GM23338 (cell line): ENCODE data around the gene SYNPO2. TPM values are rescaled to one million over a fixed set of nuclear protein-coding genes. Genes with fewer than 3 reads are reported as not detected.

Source experiments
- ATAC-seq: fragments of 200-7000 bp; cut with Tn5 transposase; 3 replicates; pipeline ENCODE4 v1.9.1; 2020
- DNase-seq: peaks from one replicate; pipeline ENCODE4 v3.0.0-alpha.2; 2015; ENCODE audit warnings: low spot score
- H2AFZ ChIP-seq: fragments of 200-600 bp; sonication (generic); 2 replicates; pipeline ENCODE4 v1.8.0; 2016; ENCODE audit warnings: antibody characterized with exemption, mild to moderate bottlenecking, moderate library complexity
- H3F3A ChIP-seq: fragments of 200-600 bp; sonication (generic); replicated peaks from 2 replicates; pipeline ENCODE4 v1.8.0; 2017; ENCODE audit warnings: antibody characterized with exemption, mixed run types, low read depth
- H3K27ac ChIP-seq: fragments of 200-600 bp; sonication (generic); 2 replicates; pipeline ENCODE4 v1.6.1; 2016; ENCODE audit warnings: low read depth
- H3K27me3 ChIP-seq: fragments of 200-600 bp; sonication (generic); 2 replicates; pipeline ENCODE4 v1.8.0; 2016; ENCODE audit warnings: mild to moderate bottlenecking, mixed run types, moderate library complexity; ENCODE audit not compliant: insufficient read depth
- H3K36me3 ChIP-seq: fragments of 200-600 bp; sonication (generic); 2 replicates; pipeline ENCODE4 v1.8.0; 2016; ENCODE audit warnings: mild to moderate bottlenecking; ENCODE audit not compliant: insufficient read depth
- H3K4me1 ChIP-seq: fragments of 200-600 bp; sonication (generic); 2 replicates; pipeline ENCODE4 v1.8.0; 2016; ENCODE audit warnings: mild to moderate bottlenecking, moderate library complexity; ENCODE audit not compliant: insufficient read depth
- H3K4me2 ChIP-seq: fragments of 200-600 bp; sonication (generic); 2 replicates; pipeline ENCODE4 v1.7.1; 2017; ENCODE audit warnings: mixed run types
- H3K4me3 ChIP-seq: fragments of 200-600 bp; sonication (generic); 2 replicates; pipeline ENCODE4 v1.6.1; 2016; ENCODE audit warnings: mixed run types
- H3K79me2 ChIP-seq: fragments of 200-600 bp; sonication (generic); replicated peaks from 2 replicates; pipeline ENCODE4 v1.8.0; 2017; ENCODE audit warnings: mild to moderate bottlenecking; ENCODE audit not compliant: insufficient read depth
- H3K9me2 ChIP-seq: fragments of 200-600 bp; sonication (generic); 2 replicates; pipeline ENCODE4 v1.8.0; 2017; ENCODE audit not compliant: insufficient read depth
- H4K20me1 ChIP-seq: fragments of 200-600 bp; sonication (generic); replicated peaks from 2 replicates; pipeline ENCODE4 v1.8.0; 2017; ENCODE audit warnings: mild to moderate bottlenecking; ENCODE audit not compliant: insufficient read depth
- H3K27ac Mint-ChIP-seq: 2 replicates; pipeline ENCODE4 v1.8.0; 2020; ENCODE audit warnings: inconsistent platforms, mild to moderate bottlenecking, moderate library complexity, mixed read lengths
- H3K27me3 Mint-ChIP-seq: 3 replicates; pipeline ENCODE4 v1.8.0; 2022; ENCODE audit warnings: low read depth, mild to moderate bottlenecking, moderate library complexity, mixed read lengths, inconsistent platforms; ENCODE audit not compliant: insufficient read depth, poor library complexity
- H3K36me3 Mint-ChIP-seq: 3 replicates; pipeline ENCODE4 v1.8.0; 2021; ENCODE audit warnings: low read depth, mild to moderate bottlenecking, inconsistent platforms, moderate library complexity, mixed read lengths
- H3K4me1 Mint-ChIP-seq: 3 replicates; pipeline ENCODE4 v1.8.0; 2020; ENCODE audit warnings: mild to moderate bottlenecking, inconsistent platforms, mixed read lengths
- H3K4me3 Mint-ChIP-seq: 3 replicates; pipeline ENCODE4 v1.8.0; 2021; ENCODE audit warnings: moderate library complexity, mild to moderate bottlenecking, inconsistent platforms, mixed read lengths
- H3K9me3 Mint-ChIP-seq: 3 replicates; pipeline ENCODE4 v1.8.0; 2020; ENCODE audit warnings: moderate library complexity, mild to moderate bottlenecking, inconsistent platforms, mixed read lengths
- CREB1 ChIP-seq: fragments of 250-450 bp; sonication (Bioruptor Pico); IDR thresholded peaks from 2 replicates; pipeline ENCODE4 v1.5.0; 2020; ENCODE audit warnings: low read depth, mild to moderate bottlenecking, moderate library complexity
- EZH2phosphoT487 ChIP-seq: fragments of 200-600 bp; sonication (generic); IDR thresholded peaks from one replicate; pipeline ENCODE4 v1.8.1; 2018; ENCODE audit warnings: antibody characterized with exemption; ENCODE audit not compliant: unreplicated experiment
- JUNB ChIP-seq: IDR thresholded peaks from one replicate; pipeline ENCODE4 v1.6.1; 2016; ENCODE audit warnings: antibody characterized with exemption; ENCODE audit not compliant: unreplicated experiment
- NANOG ChIP-seq: IDR thresholded peaks from 2 replicates; pipeline ENCODE4 v1.6.1; 2016; ENCODE audit warnings: antibody characterized with exemption, borderline replicate concordance
- REST ChIP-seq: IDR thresholded peaks from one replicate; pipeline ENCODE4 v1.6.1; 2018; ENCODE audit warnings: antibody characterized with exemption; ENCODE audit not compliant: unreplicated experiment
- ZNF114 ChIP-seq: fragments of 250-450 bp; sonication (Bioruptor Pico); IDR thresholded peaks from 2 replicates; pipeline ENCODE4 v1.5.0; 2020; ENCODE audit warnings: mild to moderate bottlenecking, moderate library complexity
- ZNF462 ChIP-seq: fragments of 250-450 bp; sonication (Bioruptor Pico); IDR thresholded peaks from 2 replicates; pipeline ENCODE4 v1.5.0; 2020; ENCODE audit warnings: mild to moderate bottlenecking, moderate library complexity
- polyA plus RNA-seq: library from polyadenylated mRNA; unstranded; fragments of >200 nt; fragmentation: Nextera tagmentation; extraction: Ambion mirVana; gene quantifications from 2 replicates; pipeline ENCODE4 v1.2.1, GENCODE V29; 2016
- total RNA-seq: library from RNA; depleted of rRNA; stranded (reverse); fragments of >200 nt; shearing (Covaris generic); gene quantifications from 2 replicates; pipeline ENCODE4 v1.2.3, GENCODE V29; 2014

Gene SYNPO2
- total and polyA plus RNA-seq, 2 experiments from 2014 or later = 2.1 to 3.4 TPM

- no peak for TF ChIP-seq REST
- no peak for TF ChIP-seq EZH2phosphoT487
These were observed 84.6 kb downstream of the SYNPO2 start (continued) for GRCh38 chr4:118973295-118973694.

DNA sequence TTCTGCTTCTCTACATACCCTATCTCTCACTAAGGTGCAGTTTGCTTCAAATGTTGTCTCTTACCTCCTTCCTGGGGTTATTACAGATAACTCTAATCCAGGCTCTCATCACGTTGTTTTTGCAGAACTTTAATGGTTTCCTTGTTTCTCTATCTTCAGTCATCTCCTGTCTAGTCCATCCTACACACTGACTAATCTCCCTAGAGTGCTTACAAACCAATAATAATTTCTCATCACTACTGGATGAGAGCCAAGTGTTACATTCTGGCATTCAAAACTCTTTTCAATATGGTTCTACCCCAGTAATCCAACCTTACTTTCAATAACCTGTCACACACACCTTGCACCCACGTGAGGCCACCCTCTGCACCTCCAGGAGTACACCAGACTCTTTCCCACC lies 86.1 kb downstream of the SYNPO2 start:
- ATAC-seq = no peak
- H4K20me1 ChIP-seq = no peaks in the 10 kb centered on the region
- H3K4me3 ChIP-seq = no peak overlapping the region
- H3F3A ChIP-seq = no peaks in the 10 kb centered on the region
- no peak for DNase-seq
- TF ChIP-seq ZNF462 (CRISPR knock-in tag) = no peak
- no peak for TF ChIP-seq NANOG
- TF ChIP-seq EZH2phosphoT487 = no peak
- TF ChIP-seq JUNB = no peak
- TF ChIP-seq CREB1 (CRISPR knock-in tag) = no peak
- TF ChIP-seq ZNF114 (CRISPR knock-in tag) = no peak
- no peaks in the 10 kb centered on the region for H3K9me2 ChIP-seq
- Mint-ChIP-seq H3K4me3 (no peak overlapping the region), H3K27ac (no peak overlapping the region), H3K27me3 (no peaks in the 10 kb centered on the region), H3K4me1 (no peaks in the 10 kb centered on the region), H3K36me3 (no peaks in the 10 kb centered on the region), H3K9me3 (no peaks in the 10 kb centered on the region)
- H3K79me2 ChIP-seq = no peaks in the 10 kb centered on the region
- H3K4me2 ChIP-seq = no peak overlapping the region
- no peak overlapping the region for H2AFZ ChIP-seq
- no peaks in the 10 kb centered on the region for H3K27me3 ChIP-seq
- no peaks in the 10 kb centered on the region for H3K36me3 ChIP-seq
- H3K27ac ChIP-seq = no peak overlapping the region
- H3K4me1 ChIP-seq = no peaks in the 10 kb centered on the region
